ENCODE measurements around the gene SLX4IP. TPM values are rescaled to one million over a fixed set of nuclear protein-coding genes. Genes with fewer than 3 reads are reported as not detected.
A peak's percentile ranks its signal among the peaks of the same experiment; 100 is the strongest.

Gene SLX4IP
- total RNA-seq, 1 experiment from 2014 or later = 5.4 TPM

- CTCF ChIA-PET = interaction anchor here (0.5 to 1.8 kb wide), 5 partner anchors 86 to 817 kb away, joined by 3 to 5 read pairs (median 4); partner anchors contain the start of gene SNAP25
Observed at GRCh38 chr20:10434467-10434831, 656 bp upstream of the SLX4IP start.

GRCh38 chr20:10436053-10436699 lies 1.1 kb downstream of the SLX4IP start:
- H3K36me3 Mint-ChIP-seq (ENCODE audit: insufficient read depth, unreplicated experiment) = peaks cover 35% of the 10 kb centered on the region
- BruUV-seq (replicated peaks) = no TSS peak
- no peaks in the 10 kb centered on the region for H3K9me3 Mint-ChIP-seq (ENCODE audit: low read depth, unreplicated experiment)
- intact Hi-C loops (cut with micrococcal nuclease; ENCODE audit: unreplicated experiment) = loop anchor here (5.0 kb wide), 1 partner anchor 281 kb away; no protein-coding TSS in a partner anchor
- CTCF ChIA-PET = no interaction called here
- no peak for TF ChIP-seq CTCF (IDR thresholded peaks at IDR 0.05; ENCODE audit: unreplicated experiment)
- peak overlapping the region; percentile 90 for H3K4me3 Mint-ChIP-seq (ENCODE audit: low read depth, unreplicated experiment)
- no peak for DNase-seq
- H3K4me1 Mint-ChIP-seq (ENCODE audit: low read depth, unreplicated experiment) = peaks cover 19% of the 10 kb centered on the region
- no peaks in the 10 kb centered on the region for H3K27me3 Mint-ChIP-seq (ENCODE audit: unreplicated experiment)
- H3K27ac Mint-ChIP-seq (ENCODE audit: unreplicated experiment) = peak overlapping the region; percentile 78

More at GRCh38 chr20:10434467-10434831, 656 bp upstream of the SLX4IP start:
- intact Hi-C loops (cut with micrococcal nuclease; ENCODE audit: unreplicated experiment) = no loop called here
- peaks cover 32% of the 10 kb centered on the region for H3K4me1 Mint-ChIP-seq (ENCODE audit: low read depth, unreplicated experiment)
- H3K27me3 Mint-ChIP-seq (ENCODE audit: unreplicated experiment) = no peaks in the 10 kb centered on the region
- no peaks in the 10 kb centered on the region for H3K9me3 Mint-ChIP-seq (ENCODE audit: low read depth, unreplicated experiment)
- H3K36me3 Mint-ChIP-seq (ENCODE audit: insufficient read depth, unreplicated experiment) = peaks cover 35% of the 10 kb centered on the region
- H3K4me3 Mint-ChIP-seq (ENCODE audit: low read depth, unreplicated experiment) = peak overlapping the region; percentile 90
- no peak for TF ChIP-seq CTCF (IDR thresholded peaks at IDR 0.05; ENCODE audit: unreplicated experiment)
- peak; percentile 84 for DNase-seq
- no TSS peak for BruUV-seq (replicated peaks)
- peak overlapping the region; percentile 78 for H3K27ac Mint-ChIP-seq (ENCODE audit: unreplicated experiment)

- no TSS peak for BruUV-seq (replicated peaks)
- no peak overlapping the region for H3K27ac Mint-ChIP-seq (ENCODE audit: unreplicated experiment)
- intact Hi-C loops (cut with micrococcal nuclease; ENCODE audit: unreplicated experiment) = loop anchor here (5.0 kb wide), 1 partner anchor 279 kb away; no protein-coding TSS in a partner anchor
Observed at GRCh38 chr20:10438217-10438616, 3.1 kb downstream of the SLX4IP start.

GRCh38 chr20:10443936-10444335 lies 8.8 kb downstream of the SLX4IP start:
- no peak overlapping the region for H3K27ac Mint-ChIP-seq (ENCODE audit: unreplicated experiment)
- peaks cover 16% of the 10 kb centered on the region for H3K4me1 Mint-ChIP-seq (ENCODE audit: low read depth, unreplicated experiment)
- intact Hi-C loops (cut with micrococcal nuclease; ENCODE audit: unreplicated experiment) = no loop called here
- no peaks in the 10 kb centered on the region for H3K36me3 Mint-ChIP-seq (ENCODE audit: insufficient read depth, unreplicated experiment)
- H3K9me3 Mint-ChIP-seq (ENCODE audit: low read depth, unreplicated experiment) = no peaks in the 10 kb centered on the region
- CTCF ChIA-PET = interaction anchor here (0.5 kb wide), 1 partner anchor 824 kb away, joined by 6 read pairs; no protein-coding TSS in a partner anchor
- no peak for DNase-seq
- no TSS peak for BruUV-seq (replicated peaks)
- TF ChIP-seq CTCF (IDR thresholded peaks at IDR 0.05; ENCODE audit: unreplicated experiment) = no peak
- no peaks in the 10 kb centered on the region for H3K27me3 Mint-ChIP-seq (ENCODE audit: unreplicated experiment)
- no peak overlapping the region for H3K4me3 Mint-ChIP-seq (ENCODE audit: low read depth, unreplicated experiment)

More at GRCh38 chr20:10438217-10438616, 3.1 kb downstream of the SLX4IP start:
- CTCF ChIA-PET = no interaction called here
- Mint-ChIP-seq H3K9me3 (ENCODE audit: low read depth, unreplicated experiment) (no peaks in the 10 kb centered on the region), H3K4me3 (ENCODE audit: low read depth, unreplicated experiment) (no peak overlapping the region), H3K4me1 (ENCODE audit: low read depth, unreplicated experiment) (peaks cover 5% of the 10 kb centered on the region), H3K36me3 (ENCODE audit: insufficient read depth, unreplicated experiment) (peaks cover 31% of the 10 kb centered on the region), H3K27me3 (ENCODE audit: unreplicated experiment) (no peaks in the 10 kb centered on the region)
- TF ChIP-seq CTCF (IDR thresholded peaks at IDR 0.05; ENCODE audit: unreplicated experiment) = no peak
- no peak for DNase-seq
